Stimulated activated CD4-positive, alpha-beta T cell treated with anti-CD3 and anti-CD28 coated beads, Interleukin-4, amount 100 ng/mL, for 48 hours (primary cell): ENCODE measurements around the gene CRMP1.

Experiments used
- DNase-seq, 2 donors: peaks; one replicate each; pipeline ENCODE4 v3.0.0-alpha.2; 2020; ENCODE audit warnings: low read depth in 2 of 2

Gene CRMP1

DNA sequence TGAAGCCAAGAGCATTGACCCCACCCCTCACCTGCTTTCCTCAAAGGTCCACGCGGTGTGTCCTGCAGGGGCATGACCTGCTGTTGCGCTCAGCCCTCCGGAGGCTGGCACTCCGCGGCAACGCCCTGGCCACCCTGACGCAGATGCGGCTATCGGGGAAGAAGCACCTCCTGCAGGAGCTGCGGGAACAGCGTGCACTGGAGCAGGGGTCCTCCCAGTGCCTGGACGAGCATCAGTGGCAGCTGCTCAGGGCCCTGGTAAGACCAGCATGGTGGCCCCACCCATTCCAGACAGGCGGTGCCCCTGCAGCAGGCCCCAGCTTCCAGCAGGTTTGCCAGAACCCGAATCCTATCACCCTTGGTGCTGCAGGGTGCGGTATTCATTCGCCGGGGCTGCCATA, 95.9 kb downstream of the CRMP1 start:
- DNase-seq, result no peak

DNA sequence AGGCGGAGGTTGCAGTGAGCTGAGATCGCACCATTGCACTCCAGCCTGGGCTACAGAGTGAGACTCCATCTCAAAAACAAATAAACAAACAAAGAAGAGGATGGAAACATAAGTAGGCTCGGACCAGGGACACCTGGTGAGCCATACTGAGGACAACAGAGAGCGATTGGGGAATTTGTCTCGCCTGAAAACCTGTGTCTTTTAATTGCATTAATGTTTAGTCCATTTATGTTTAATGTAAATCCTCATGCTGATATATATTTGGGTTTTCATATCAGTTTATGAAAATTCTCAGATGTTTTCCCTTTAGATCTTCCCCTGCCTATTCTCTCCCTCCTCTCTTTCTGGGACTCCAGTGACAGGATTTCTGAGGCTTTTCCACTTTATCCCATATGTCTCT, 97.3 kb downstream of the CRMP1 start:
- DNase-seq, result no peak

DNA sequence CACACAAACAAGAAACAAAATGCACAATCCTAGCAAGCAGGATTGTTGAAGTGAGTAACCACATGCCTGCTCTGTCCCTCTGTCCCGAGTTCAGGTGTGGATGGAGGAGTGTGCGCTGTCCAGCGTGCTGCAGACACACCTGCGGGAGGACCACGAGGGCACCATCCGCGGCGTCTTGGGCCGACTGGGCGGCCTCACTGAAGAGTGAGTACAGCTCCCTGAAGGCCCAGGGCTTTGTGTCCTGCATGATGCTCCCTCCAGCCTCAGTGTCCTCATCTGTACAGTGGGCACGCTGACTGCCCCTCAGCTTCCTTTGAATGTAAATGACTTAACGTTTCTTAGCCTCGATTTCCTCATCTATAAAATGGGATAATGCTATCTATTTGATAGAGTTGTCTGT, 99.4 kb downstream of the CRMP1 start:
- DNase-seq, result no peak

DNA sequence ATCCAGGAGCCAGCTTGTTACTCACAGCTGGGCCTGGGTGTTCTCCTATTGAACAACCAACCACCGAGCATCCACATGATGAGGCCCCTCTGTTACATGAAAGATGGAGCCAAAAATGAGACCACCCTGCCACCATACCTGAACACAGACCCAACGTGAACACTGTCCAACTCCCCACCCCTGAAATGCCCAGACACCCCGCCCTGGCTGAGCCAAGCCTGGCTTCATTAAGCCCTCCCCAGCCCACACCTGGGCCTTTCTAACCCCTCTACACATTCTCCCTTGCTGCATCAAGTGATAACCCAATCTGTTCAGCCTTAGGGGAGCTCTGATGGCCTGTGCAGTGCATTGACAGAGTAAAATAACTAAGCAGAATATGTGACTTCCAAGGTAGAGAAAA, 101.2 kb downstream of the CRMP1 start:
- DNase-seq, result no peak

DNA sequence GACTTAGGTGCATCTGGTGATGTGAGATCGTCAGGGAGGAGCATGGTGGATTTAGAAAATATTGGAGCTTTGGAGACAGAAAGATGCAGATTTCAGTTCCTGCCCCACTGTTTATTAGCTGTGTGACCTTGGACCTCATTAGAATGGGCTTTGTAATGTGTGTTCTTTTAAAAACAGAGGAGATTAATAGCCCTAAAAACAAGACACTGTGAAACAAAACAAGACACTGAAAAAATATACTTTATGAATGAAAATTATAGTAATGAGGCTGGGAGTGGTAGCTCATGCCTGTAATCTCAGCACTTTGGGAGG, 102.4 kb downstream of the CRMP1 start:
- no peak for DNase-seq

DNA sequence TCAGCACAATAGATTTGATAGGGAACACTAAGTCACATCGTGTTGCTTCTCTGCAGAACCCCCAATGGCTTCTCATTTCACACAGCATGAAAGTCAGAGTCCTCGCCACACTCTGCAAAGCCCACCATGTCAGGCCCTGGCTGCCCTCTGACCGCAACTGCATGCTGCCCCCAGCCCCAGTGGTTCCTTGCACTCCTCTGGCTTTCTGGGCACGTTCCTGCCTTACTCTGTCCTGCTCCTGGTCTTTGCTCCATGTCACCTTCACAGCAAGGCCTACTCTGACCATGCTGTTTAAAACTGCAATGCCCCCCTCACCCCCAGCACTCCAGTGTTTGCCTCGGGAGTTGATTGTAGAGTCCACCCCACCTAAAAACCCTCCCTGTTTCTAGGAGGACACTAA, 103.7 kb downstream of the CRMP1 start:
- no peak for DNase-seq

DNA sequence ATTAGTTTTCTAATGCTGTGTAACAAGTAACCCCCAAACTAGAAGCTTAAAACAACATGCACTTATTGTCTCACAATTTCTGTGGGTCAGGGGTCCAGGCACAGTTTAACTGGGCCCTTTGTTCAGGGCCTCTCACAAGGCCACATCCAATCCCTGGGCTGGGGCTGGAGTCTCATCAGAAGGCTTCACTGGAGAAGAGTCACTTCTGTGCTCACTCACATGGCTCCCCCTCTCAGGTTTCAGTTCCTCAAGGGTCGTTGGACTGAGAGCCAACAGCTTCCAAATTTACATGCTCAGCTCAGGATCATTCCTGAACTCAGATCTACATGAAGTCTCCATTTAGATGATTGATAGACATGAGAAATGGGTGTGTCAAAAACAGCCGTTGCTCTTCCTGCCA, 104.7 kb downstream of the CRMP1 start:
- no peak for DNase-seq

DNA sequence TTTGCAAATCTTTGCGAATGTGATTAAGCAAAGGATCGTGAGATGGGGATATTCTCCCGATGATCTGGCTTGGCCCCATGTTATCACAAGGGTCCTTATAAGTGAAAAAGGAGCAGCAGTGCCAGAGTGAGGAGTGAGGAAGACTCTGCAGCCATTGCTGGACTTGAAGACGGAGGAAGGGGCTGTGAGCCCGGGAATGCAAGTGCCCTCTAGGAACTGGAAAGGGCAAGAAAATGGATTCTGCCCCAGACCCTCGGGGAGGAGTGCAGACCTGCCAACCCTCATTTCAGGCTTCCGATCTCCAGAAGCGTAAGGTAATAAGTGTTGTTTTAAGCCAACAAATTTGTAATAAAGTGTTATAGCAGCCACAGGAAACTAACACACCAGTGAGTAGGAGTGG, 105.6 kb downstream of the CRMP1 start:
- DNase-seq, result no peak

DNA sequence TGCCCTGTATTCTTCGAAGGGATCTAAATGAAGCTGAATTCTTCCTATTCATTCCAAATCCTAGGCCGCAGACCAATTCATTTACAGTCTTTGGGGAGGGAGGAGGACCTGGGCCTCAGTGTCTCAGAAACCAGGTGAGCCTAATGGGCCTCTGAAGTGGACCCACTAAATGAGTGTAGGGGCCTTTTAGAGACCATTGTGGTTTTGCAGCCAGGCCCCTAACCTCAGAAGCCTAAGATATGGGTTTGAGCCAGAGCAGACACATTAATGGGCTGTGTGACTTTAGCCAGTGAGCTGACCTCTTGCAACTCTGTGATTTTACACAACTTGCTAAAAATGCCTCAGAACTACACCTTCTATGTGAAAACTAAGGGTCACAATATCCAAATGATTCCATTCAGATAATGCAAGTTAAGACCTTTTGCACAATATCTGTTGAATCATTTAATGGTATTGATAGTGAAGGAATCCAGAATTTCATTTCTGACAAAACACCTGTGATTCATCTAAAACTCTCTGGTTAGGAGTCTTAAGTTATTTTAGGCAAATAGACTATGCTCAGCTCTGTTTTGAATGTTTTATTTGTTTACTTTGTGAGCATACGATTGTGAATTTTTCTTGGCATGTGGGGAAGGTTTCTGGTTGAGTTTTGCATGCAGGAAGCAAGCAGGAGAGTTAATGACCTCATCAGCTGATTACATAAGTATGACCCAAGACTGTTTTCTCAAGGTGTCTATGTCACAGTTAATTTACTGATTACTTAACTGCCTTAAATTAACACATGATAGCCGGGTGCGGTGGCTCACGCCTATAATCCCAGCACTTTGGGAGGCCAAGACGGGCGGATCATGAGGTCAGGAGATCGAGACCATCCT, 106.8 kb downstream of the CRMP1 start:
- DNase-seq, result no peak

DNA sequence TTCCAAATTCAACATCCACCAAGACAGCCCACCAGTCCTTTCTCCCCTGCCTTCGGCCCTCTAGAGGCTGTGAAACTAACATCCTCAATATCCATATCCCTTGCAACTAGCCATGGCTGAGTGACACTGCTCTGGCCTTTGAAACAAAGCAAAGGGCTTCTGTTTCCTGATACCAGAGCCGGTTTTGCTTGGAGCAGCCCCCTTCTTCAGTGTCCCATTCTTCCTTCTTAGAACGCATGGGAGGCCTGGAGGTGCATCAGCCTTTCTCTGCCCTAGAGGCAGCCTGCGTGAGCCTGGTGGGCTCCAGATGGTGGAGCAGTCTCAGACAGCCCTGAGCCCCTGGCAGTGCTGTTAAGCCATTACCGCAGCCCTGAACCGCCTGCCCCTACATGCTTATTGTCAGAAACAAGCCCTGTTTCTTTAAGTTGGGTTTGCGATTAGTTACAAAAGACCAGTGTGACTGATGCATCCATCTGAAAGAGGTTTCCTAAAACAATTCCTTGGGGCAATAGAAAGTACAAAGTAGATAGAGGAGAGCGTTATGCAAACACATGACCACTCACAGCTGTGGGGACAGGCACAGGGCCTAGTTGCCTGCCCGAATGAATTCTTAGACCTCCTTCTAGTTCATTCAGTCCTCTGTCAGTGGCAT, 107.8 kb downstream of the CRMP1 start:
- DNase-seq, result no peak

DNA sequence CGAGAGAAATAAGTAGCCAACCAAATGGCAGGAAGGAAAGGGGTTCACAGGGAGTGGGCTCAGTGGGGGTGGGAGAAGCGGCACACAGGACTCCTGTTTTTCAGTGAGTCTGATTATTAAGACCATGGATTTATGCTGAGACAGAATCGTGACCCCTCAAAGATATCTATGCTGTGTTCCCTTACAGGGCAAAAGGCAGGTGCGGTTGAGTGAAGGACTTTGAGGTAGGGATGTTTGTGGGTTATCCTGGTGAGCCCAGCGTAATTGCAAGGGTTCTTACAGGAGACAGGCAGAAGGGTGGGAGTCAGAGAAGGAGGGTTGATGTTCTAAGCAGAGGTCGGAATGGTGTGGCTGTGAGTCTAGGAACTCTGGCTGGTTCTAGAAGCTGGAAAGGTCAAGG, 108.9 kb downstream of the CRMP1 start:
- DNase-seq, result no peak

DNA sequence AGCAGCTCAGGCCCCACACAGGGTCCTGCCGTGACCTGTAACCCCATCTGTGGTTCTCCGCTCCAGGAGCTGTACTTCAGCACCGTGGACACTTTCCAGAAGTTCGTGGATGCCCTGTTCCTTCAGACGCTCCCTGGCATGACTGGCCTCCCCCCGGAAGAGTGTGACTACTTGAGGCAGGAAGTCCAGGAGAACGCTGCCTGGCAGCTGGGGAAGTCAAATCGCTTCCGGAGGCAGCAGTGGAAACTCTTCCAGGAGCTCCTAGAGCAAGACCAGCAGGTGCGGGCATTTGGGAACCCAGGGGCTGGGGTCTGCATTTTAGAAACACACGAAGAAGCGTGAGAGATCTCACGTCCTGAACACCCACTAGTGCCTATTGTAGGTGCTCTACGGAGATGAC, 109.4 kb downstream of the CRMP1 start:
- no peak for DNase-seq

DNA sequence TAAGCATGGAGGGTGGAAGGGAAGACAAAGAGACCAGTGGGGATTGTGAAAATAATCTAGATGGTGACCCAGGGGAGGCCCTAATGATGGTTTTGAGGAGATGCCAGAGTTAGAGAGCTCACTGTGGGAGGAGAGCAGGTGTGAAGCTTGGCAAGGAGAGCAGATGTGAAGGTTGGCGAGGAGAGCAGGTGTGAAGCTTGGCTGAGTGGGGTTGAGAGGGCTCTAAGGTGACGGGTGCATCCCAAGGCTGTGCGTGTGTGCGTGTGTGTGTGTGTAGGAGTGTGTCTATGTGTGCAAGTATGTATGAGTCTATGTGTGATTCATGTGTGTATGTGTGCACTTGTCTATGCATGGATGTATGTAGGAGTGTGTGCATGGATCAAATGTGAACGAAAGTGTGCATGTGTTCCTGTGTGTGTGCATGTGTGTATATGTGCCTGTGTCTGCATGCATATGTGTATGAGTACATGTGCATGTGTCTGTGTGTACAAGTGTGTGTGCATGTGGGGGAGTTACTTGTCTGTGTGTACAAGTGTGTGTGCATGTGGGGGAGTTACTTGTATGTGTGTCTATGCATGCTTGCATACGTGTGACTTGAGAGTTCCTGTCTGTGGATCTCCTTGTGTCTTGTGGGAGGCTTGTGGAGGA, 109.9 kb downstream of the CRMP1 start:
- no peak for DNase-seq

DNA sequence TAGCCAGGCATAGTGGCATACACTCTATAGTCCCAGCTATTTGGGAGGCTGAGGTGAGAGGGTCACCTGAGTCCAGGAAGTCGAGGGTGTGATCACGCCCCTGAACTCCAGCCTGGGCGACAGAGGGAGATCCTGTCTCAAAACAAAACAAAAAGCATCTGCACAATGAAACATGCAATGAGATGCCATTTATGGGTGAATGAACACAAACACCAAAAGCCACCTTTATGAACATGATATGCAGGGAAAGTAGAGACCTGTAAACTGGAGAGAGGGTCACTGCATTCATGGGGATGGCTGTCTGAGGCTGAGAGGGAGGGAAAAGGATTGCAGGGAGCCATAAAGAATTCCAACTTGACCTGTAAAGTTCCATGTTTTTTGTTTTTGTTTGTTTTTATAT, 111.2 kb downstream of the CRMP1 start:
- DNase-seq, result no peak

DNA sequence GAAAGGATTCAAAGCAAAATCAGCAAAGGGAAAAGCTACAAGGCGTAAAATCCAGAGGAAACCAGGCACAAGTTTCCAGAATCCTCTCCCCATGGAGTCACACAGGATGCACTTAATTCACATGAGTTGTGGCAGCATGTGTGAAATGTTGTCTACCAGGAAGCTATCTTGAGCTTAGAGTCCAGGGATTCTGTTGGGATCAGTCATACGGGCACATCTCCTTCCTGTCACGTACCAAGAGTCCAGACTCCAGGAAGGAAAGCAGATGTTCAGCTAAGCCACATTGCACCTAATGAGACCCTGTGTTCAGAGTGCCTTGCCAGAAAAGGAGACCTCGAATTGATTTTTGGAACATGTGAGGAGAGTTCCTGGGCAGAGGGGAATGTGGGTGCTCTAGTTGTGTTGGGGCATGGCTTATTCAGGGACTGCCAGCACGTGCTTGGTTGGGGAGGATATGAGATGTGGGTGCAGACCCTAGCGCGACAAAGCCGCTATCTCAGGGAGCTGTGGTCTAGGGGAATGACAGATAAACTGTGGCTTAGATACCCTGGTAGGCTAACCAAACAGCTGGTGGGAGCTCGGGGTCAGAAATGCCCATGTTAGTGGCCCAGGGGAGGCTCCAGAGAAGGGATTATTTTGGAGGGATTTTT, 111.9 kb downstream of the CRMP1 start:
- no peak for DNase-seq

DNA sequence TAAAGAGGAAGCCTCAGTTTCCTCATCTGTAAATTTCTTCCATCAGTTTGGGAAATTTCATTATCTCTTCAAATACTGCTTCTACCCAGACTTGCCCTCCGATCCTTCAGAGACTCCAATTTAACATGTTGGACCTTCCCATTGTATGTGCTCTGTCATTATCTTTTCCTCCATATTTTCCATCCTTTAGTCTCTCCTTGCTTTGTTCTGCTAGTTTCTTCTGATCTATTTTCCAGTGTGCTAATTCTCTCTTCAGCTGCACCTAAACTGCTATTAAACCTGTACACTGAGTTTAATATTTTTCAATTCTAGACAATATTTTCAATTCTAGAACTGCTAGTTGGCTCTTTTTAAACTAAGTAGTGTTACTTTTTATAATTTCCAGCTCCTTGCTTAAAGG, 116.4 kb downstream of the CRMP1 start:
- DNase-seq, result no peak

DNA sequence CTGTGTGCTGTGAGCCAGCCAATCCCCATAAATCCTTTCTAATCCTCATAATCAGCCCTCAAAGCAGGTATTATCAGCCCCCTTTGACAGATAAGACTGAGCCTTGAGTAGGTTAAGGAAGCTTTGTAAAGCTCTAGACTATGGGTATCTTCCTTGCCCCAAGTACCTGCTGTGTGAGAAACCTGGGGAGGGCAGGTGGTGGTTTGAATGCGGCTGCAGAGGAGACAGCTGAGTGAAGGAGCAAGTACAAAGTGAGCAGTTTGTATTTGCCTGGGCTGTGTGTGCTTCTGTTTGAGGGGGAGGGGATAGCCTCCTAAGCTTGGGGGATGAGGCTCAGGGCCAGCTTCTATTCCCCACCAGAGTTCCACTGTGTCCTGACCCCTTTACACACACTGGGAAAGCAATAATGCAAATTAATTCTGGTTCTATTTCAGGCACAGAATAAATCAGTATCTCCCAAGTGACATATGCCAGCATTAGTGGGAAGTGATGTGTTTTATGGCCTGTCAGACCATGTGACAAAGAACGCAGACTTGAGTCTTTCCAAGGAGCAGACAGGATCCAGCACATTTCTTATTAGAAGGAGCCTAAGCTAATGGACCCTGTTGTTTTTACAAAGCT, 118.4 kb downstream of the CRMP1 start:
- no peak for DNase-seq

DNA sequence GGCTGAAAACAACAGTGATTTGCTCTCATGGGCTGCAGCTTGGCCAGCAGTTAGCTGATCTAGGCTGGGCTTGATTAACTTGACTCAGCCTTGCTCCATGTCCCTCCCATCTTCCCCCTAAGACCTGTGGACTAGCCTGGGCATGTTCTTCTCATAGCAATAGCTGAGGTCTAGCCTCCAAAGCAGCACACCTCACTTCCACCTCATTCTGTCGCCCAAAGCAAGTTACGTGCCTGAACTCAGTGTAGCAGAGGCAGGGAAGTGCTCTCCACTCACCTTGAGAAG, 119.7 kb downstream of the CRMP1 start:
- no peak for DNase-seq

DNA sequence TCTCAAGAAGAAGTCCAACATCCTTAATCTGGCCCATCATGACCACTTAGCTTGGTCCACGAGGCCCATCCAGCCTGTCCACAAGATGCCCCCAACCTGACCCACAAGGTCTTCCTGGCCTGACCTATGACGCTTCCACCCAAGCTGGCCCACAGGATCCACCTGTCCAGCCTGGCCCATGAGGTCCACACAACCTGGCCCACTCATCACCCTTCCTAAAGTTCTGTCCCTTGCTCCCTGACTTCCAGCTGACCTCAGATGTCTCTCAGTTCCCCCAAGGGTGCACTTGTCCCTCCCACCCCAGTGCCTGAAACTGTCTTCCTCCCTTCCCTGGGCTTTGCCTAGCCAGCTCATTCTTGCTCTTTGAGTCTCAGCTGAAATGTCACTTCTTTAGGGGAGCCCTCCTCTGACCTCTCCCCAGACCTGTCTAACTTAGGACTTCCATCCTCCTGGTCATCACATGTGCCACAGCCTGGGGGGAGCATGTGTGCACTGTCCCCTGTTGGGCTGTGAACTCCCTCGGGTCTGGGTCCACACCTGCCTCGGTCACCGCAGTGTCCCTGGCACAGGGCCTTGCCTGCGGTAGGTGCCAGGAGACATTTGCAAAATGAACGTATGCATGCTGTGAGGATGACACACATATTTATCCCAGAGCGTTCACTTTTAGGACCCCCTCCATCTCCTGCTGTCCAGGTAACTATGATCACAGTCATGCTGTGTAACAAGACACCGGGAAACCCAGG, 120.2 kb downstream of the CRMP1 start:
- no peak for DNase-seq
